Measurements from ENCODE around the gene STK4.

GRCh38 chr20:44997668-44998067, 31.4 kb downstream of the STK4 start:
- TF ChIP-seq POLR2AphosphoS5 (IDR thresholded peaks at IDR 0.05; ENCODE audit: low read depth, low read length) (no peak), REST (IDR thresholded peaks at IDR 0.05; ENCODE audit: insufficient read depth in 1 of 2, low read depth in 2 of 2, low read length in 2 of 2) (no peak), TAF1 (IDR thresholded peaks at IDR 0.05; ENCODE audit: borderline replicate concordance, insufficient read depth, low read length) (no peak), SIN3A (IDR thresholded peaks at IDR 0.05; ENCODE audit: borderline replicate concordance, insufficient read depth, low read length) (no peak)
